Liver (tissue), 9 donors: ENCODE results near the gene IFNA5. TPM values are rescaled to one million over a fixed set of nuclear protein-coding genes. Genes with fewer than 3 reads are reported as not detected.

ENCODE experiments used
- DNase-seq: peaks from one replicate; pipeline ENCODE4 v3.0.0-alpha.2; 2017; ENCODE audit warnings: low spot score
- H3K27ac ChIP-seq, 2 donors: one replicate each; pipeline ENCODE4 v1.7.0; 2013; ENCODE audit warnings: inconsistent platforms in 2 of 2, low read length in 2 of 2, control low read depth in 1 of 2, low read depth in 1 of 2, mild to moderate bottlenecking in 1 of 2
- H3K27me3 ChIP-seq, 4 donors: one replicate each; pipeline versions ENCODE4 v1.6.1 to v1.7.0; 2013; ENCODE audit warnings: low read length in 3 of 4, inconsistent platforms in 1 of 4, mild to moderate bottlenecking in 1 of 4, moderate library complexity in 1 of 4; ENCODE audit not compliant: control insufficient read depth in 4 of 4, insufficient read depth in 4 of 4
- H3K36me3 ChIP-seq, 4 donors: one replicate each; pipeline versions ENCODE4 v1.6.1 to v1.7.0; 2013; ENCODE audit warnings: low read length in 3 of 4, mild to moderate bottlenecking in 3 of 4, low read depth in 1 of 4, moderate library complexity in 1 of 4; ENCODE audit not compliant: control insufficient read depth in 4 of 4, insufficient read depth in 3 of 4
- H3K4me1 ChIP-seq, 4 donors: one replicate each; pipeline versions ENCODE4 v1.6.1 to v1.7.0; 2013; ENCODE audit warnings: low read length in 3 of 4, mild to moderate bottlenecking in 3 of 4, moderate library complexity in 1 of 4; ENCODE audit not compliant: control insufficient read depth in 4 of 4, insufficient read depth in 4 of 4
- H3K4me3 ChIP-seq, 3 donors: one replicate each; pipeline versions ENCODE4 v1.6.1 to v1.7.0; 2013; ENCODE audit warnings: low read length in 3 of 3, control low read depth in 1 of 3, low read depth in 1 of 3, mild to moderate bottlenecking in 1 of 3
- H3K9ac ChIP-seq, 2 donors: one replicate each; pipeline ENCODE4 v1.7.0; 2013; ENCODE audit warnings: low read length in 2 of 2, mild to moderate bottlenecking in 2 of 2, moderate library complexity in 2 of 2, control low read depth in 1 of 2, low read depth in 1 of 2
- H3K9me3 ChIP-seq, 4 donors: one replicate each; pipeline versions ENCODE4 v1.6.1 to v1.7.0; 2013; ENCODE audit warnings: low read length in 3 of 4; ENCODE audit not compliant: control insufficient read depth in 4 of 4
- EGR1 ChIP-seq, 2 donors: IDR thresholded peaks; 2 replicates each; pipeline ENCODE4 v1.6.1; 2016 to 2018; ENCODE audit warnings: antibody characterized with exemption in 2 of 2, low read depth in 2 of 2
- FOXA2 ChIP-seq: IDR thresholded peaks from 2 replicates; pipeline ENCODE4 v1.6.1; 2016; ENCODE audit warnings: antibody characterized with exemption
- GABPA ChIP-seq, 2 donors: IDR thresholded peaks in 1 of 2; conservative IDR thresholded peaks in 1 of 2; 2 replicates each; pipeline ENCODE4 v1.6.1; 2016; ENCODE audit warnings: antibody characterized with exemption in 2 of 2, mild to moderate bottlenecking in 1 of 2, moderate library complexity in 1 of 2
- HNF4A ChIP-seq, 2 donors: conservative IDR thresholded peaks; 2 replicates each; pipeline ENCODE4 v1.6.1; 2016; ENCODE audit warnings: antibody characterized with exemption in 2 of 2, mild to moderate bottlenecking in 2 of 2
- HNF4G ChIP-seq: IDR thresholded peaks from 2 replicates; pipeline ENCODE4 v1.6.1; 2016; ENCODE audit warnings: antibody characterized with exemption
- JUND ChIP-seq, 2 donors: IDR thresholded peaks; 2 replicates each; pipeline ENCODE4 v1.6.1; 2016; ENCODE audit warnings: antibody characterized with exemption in 2 of 2
- NR2F2 ChIP-seq: IDR thresholded peaks from 2 replicates; pipeline ENCODE4 v1.6.1; 2016; ENCODE audit warnings: antibody characterized with exemption
- RAD21 ChIP-seq, 2 donors: IDR thresholded peaks; 2 replicates each; pipeline ENCODE4 v1.6.1; 2016; ENCODE audit warnings: antibody characterized with exemption in 2 of 2, mild to moderate bottlenecking in 2 of 2
- RXRA ChIP-seq, 2 donors: IDR thresholded peaks; 2 replicates each; pipeline ENCODE4 v1.6.1; 2017 to 2018; ENCODE audit warnings: antibody characterized with exemption in 2 of 2, mild to moderate bottlenecking in 1 of 2
- SP1 ChIP-seq: IDR thresholded peaks from 2 replicates; pipeline ENCODE4 v1.6.1; 2018; ENCODE audit warnings: antibody characterized with exemption, mild to moderate bottlenecking
- YY1 ChIP-seq: IDR thresholded peaks from 2 replicates; pipeline ENCODE4 v1.6.1; 2016; ENCODE audit warnings: antibody characterized with exemption, mild to moderate bottlenecking
- WGBS: extraction: QIAGEN DNeasy Blood & Tissue Kit; methylation state at CpG from one replicate; pipeline ENCODE4 v1.1.7; 2013; 5-methylcytosine and 5-hydroxymethylcytosine counted together
- polyA plus RNA-seq, 2 donors: library from polyadenylated mRNA; stranded (reverse) in 1 of 2; unstranded in 1 of 2; fragments of 200-250 nt in 1 of 2; fragments of >200 nt in 1 of 2; fragmentation: Nextera tagmentation in 1 of 2; extraction: Ambion mirVana in 1 of 2; gene quantifications; one replicate each; pipeline versions ENCODE4 v1.2.1 to v1.2.3, GENCODE V29; 2013 to 2015
- total RNA-seq, 2 donors: library from RNA; depleted of rRNA; stranded (reverse); fragments of >200 nt; gene quantifications; one replicate each; pipeline ENCODE4 v1.2.3, GENCODE V29; 2014
- TF ChIP-seq, protein P1 (sequence below): IDR thresholded peaks from 2 replicates; pipeline ENCODE4 v1.6.1; 2016; ENCODE audit warnings: antibody characterized with exemption
- TF ChIP-seq, protein P2 (sequence below): IDR thresholded peaks from 2 replicates; pipeline ENCODE4 v1.6.1; 2016; ENCODE audit warnings: antibody characterized with exemption
- TF ChIP-seq, protein P3 (sequence below): IDR thresholded peaks from 2 replicates; pipeline ENCODE4 v1.6.1; 2016; ENCODE audit warnings: antibody characterized with exemption
- TF ChIP-seq, protein P4 (sequence below): fragments of 150-350 bp; IDR thresholded peaks from 2 replicates; pipeline ENCODE4 v1.5.1; 2017; ENCODE audit warnings: improper control_type of control experiment, low read depth, low read length; ENCODE audit not compliant: missing input control
- TF ChIP-seq, protein P5 (sequence below): IDR thresholded peaks from 2 replicates; pipeline ENCODE4 v1.6.1; 2016; ENCODE audit warnings: antibody characterized with exemption, mild to moderate bottlenecking
- donor health status: healthy.
- donor health status: healthy.
- donor health status: healthy.
- donor health status: healthy.
- donor health status: healthy.

The IFNA5 gene
- total and polyA plus RNA-seq, 4 donors = 0.25 TPM; not detected in 3

DNA sequence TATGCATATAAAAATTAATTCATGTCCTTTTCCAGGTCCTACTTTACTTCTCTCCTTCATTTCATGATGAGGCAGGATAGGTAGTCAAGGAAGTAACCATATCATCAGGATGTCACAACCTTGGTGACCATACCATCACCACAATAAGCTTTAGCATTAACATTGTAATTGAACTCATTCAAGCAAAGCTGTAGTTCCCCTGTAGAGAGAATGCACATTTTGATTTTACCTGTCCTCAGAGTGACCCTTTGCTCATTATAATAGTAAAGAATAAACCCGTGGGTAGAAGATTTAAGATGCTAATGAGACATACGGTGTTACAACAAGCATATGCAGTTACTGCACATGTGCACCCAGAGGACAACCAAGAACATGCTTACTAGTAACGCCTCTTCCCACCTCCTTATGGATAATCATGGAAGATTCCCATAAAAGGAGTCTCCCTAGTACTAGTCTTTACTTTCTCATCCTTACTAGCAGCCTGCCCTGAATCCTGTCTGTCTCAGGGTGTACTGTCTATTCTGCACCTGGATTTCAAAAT lies 43.4 kb upstream of the IFNA5 start:
- no peak overlapping the region for H3K4me3 ChIP-seq
- TF ChIP-seq, protein P1, sequence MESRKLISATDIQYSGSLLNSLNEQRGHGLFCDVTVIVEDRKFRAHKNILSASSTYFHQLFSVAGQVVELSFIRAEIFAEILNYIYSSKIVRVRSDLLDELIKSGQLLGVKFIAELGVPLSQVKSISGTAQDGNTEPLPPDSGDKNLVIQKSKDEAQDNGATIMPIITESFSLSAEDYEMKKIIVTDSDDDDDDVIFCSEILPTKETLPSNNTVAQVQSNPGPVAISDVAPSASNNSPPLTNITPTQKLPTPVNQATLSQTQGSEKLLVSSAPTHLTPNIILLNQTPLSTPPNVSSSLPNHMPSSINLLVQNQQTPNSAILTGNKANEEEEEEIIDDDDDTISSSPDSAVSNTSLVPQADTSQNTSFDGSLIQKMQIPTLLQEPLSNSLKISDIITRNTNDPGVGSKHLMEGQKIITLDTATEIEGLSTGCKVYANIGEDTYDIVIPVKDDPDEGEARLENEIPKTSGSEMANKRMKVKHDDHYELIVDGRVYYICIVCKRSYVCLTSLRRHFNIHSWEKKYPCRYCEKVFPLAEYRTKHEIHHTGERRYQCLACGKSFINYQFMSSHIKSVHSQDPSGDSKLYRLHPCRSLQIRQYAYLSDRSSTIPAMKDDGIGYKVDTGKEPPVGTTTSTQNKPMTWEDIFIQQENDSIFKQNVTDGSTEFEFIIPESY = no peak
- no peak for TF ChIP-seq RAD21 (IDR thresholded peaks at IDR 0.05)
- TF ChIP-seq, protein P2, sequence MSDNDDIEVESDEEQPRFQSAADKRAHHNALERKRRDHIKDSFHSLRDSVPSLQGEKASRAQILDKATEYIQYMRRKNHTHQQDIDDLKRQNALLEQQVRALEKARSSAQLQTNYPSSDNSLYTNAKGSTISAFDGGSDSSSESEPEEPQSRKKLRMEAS = no peak
- H3K27me3 ChIP-seq = peaks cover 0 to 20% (median 3%) of the 10 kb centered on the region in 4 donors
- H3K27ac ChIP-seq = no peak overlapping the region
- no peaks in the 10 kb centered on the region for H3K9me3 ChIP-seq
- no peak overlapping the region for H3K9ac ChIP-seq
- H3K4me1 ChIP-seq = no peaks in the 10 kb centered on the region
- 66% methylated on average over 3 of the region's 3 CpGs for WGBS
- DNase-seq = no peak
- H3K36me3 ChIP-seq = no peaks in the 10 kb centered on the region

DNA sequence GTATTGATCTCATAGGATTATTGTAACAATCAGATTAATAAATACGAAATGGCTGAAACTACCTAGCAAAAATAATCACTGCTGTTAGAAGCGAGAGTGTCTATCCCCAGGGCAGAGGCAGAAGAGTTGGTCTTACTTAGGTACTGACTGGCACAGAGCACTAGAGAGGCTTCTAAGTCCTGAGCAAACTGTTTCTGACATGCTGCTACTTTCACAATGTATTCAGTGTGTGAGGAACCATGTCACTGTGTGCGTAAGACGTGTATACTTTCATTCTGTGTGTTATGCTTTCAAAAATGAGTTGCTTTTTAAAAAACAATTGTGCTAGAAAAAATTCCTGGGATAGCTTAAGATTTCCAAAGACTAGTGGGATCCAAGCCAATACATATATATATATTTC lies 35.6 kb upstream of the IFNA5 start:
- H3K27ac ChIP-seq = no peak overlapping the region
- H3K4me1 ChIP-seq = no peaks in the 10 kb centered on the region
- no peaks in the 10 kb centered on the region for H3K9me3 ChIP-seq
- H3K9ac ChIP-seq = no peak overlapping the region
- DNase-seq = no peak
- peaks cover 0 to 1% (median 0%) of the 10 kb centered on the region in 4 donors for H3K36me3 ChIP-seq
- TF ChIP-seq RXRA (IDR thresholded peaks at IDR 0.05) (no peak), HNF4A (conservative IDR thresholded peaks at IDR 0.05) (no peak), NR2F2 (no peak), YY1 (no peak), JUND (IDR thresholded peaks at IDR 0.05) (no peak), RAD21 (IDR thresholded peaks at IDR 0.05) (no peak), GABPA (IDR thresholded peaks at IDR 0.05 in 1 of 2, conservative IDR thresholded peaks at IDR 0.05 in 1 of 2) (no peak), EGR1 (IDR thresholded peaks at IDR 0.05; ENCODE audit: low read depth in 2 of 2) (no peak)
- TF ChIP-seq, protein P3, sequence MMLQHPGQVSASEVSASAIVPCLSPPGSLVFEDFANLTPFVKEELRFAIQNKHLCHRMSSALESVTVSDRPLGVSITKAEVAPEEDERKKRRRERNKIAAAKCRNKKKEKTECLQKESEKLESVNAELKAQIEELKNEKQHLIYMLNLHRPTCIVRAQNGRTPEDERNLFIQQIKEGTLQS = no peak
- TF ChIP-seq, protein P2 = no peak
- TF ChIP-seq, protein P4, sequence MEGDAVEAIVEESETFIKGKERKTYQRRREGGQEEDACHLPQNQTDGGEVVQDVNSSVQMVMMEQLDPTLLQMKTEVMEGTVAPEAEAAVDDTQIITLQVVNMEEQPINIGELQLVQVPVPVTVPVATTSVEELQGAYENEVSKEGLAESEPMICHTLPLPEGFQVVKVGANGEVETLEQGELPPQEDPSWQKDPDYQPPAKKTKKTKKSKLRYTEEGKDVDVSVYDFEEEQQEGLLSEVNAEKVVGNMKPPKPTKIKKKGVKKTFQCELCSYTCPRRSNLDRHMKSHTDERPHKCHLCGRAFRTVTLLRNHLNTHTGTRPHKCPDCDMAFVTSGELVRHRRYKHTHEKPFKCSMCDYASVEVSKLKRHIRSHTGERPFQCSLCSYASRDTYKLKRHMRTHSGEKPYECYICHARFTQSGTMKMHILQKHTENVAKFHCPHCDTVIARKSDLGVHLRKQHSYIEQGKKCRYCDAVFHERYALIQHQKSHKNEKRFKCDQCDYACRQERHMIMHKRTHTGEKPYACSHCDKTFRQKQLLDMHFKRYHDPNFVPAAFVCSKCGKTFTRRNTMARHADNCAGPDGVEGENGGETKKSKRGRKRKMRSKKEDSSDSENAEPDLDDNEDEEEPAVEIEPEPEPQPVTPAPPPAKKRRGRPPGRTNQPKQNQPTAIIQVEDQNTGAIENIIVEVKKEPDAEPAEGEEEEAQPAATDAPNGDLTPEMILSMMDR = no peak
- WGBS = 87% methylated on average over 4 of the region's 4 CpGs
- H3K4me3 ChIP-seq = no peak overlapping the region
- H3K27me3 ChIP-seq = peaks cover 0 to 2% (median 0%) of the 10 kb centered on the region in 4 donors

DNA sequence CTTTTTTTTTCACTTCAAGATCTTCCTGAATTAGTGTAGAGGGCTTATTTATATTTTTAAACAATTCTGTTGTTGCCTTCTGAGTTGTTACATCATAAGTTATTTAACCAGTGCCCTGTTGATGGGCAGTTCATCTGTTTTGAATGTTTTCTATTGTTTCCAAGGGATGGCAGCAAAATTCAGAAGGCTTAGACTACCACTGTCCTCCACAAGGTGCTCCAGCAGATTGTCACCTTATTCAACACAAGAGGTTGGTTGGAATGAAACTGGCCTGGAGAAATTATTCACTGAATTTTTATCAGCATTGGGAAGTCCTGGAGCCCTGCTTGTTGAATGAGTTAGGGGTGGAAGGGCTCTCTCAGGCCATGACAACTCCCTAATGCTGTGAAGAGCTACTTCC lies 31.3 kb upstream of the IFNA5 start:
- TF ChIP-seq FOXA2 (no peak), HNF4G (no peak), SP1 (no peak), JUND (IDR thresholded peaks at IDR 0.05) (no peak)
- TF ChIP-seq, protein P5, sequence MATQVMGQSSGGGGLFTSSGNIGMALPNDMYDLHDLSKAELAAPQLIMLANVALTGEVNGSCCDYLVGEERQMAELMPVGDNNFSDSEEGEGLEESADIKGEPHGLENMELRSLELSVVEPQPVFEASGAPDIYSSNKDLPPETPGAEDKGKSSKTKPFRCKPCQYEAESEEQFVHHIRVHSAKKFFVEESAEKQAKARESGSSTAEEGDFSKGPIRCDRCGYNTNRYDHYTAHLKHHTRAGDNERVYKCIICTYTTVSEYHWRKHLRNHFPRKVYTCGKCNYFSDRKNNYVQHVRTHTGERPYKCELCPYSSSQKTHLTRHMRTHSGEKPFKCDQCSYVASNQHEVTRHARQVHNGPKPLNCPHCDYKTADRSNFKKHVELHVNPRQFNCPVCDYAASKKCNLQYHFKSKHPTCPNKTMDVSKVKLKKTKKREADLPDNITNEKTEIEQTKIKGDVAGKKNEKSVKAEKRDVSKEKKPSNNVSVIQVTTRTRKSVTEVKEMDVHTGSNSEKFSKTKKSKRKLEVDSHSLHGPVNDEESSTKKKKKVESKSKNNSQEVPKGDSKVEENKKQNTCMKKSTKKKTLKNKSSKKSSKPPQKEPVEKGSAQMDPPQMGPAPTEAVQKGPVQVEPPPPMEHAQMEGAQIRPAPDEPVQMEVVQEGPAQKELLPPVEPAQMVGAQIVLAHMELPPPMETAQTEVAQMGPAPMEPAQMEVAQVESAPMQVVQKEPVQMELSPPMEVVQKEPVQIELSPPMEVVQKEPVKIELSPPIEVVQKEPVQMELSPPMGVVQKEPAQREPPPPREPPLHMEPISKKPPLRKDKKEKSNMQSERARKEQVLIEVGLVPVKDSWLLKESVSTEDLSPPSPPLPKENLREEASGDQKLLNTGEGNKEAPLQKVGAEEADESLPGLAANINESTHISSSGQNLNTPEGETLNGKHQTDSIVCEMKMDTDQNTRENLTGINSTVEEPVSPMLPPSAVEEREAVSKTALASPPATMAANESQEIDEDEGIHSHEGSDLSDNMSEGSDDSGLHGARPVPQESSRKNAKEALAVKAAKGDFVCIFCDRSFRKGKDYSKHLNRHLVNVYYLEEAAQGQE = no peak
- peaks cover 0 to 31% (median 18%) of the 10 kb centered on the region in 4 donors for H3K4me1 ChIP-seq
- H3K27me3 ChIP-seq = no peaks in the 10 kb centered on the region
- H3K36me3 ChIP-seq = no peaks in the 10 kb centered on the region
- no peaks in the 10 kb centered on the region for H3K9me3 ChIP-seq
- no peak overlapping the region for H3K27ac ChIP-seq
- DNase-seq = no peak
- no peak overlapping the region for H3K4me3 ChIP-seq
- H3K9ac ChIP-seq = no peak overlapping the region
